Effector memory CD4-positive, alpha-beta T cell (primary cell): ENCODE measurements around the gene DNMBP.
"Not testable (repeated sequence)": the region's sequence is repeated elsewhere in the genome, so short reads cannot be mapped to it uniquely, and the experiment has no call there.

ENCODE experiments used
- DNase-seq, 3 donors: peaks; one replicate each; pipeline ENCODE4 v3.0.0-alpha.2; 2020
- H3K27ac ChIP-seq: 2 replicates; pipeline ENCODE4 v1.7.0; 2013; ENCODE audit warnings: mild to moderate bottlenecking, low read length, moderate library complexity; ENCODE audit not compliant: insufficient read depth, poor library complexity, severe bottlenecking
- H3K27me3 ChIP-seq: replicated peaks from 2 replicates; pipeline ENCODE4 v1.7.0; 2013; ENCODE audit warnings: mild to moderate bottlenecking, low read length; ENCODE audit not compliant: insufficient read depth, control insufficient read depth, poor library complexity, severe bottlenecking
- H3K36me3 ChIP-seq: 2 replicates; pipeline ENCODE4 v1.7.0; 2013; ENCODE audit warnings: mild to moderate bottlenecking, low read length, moderate library complexity; ENCODE audit not compliant: control insufficient read depth, insufficient read depth
- H3K4me1 ChIP-seq: 2 replicates; pipeline ENCODE4 v1.7.0; 2013; ENCODE audit warnings: low read length, mild to moderate bottlenecking; ENCODE audit not compliant: control insufficient read depth, insufficient read depth, poor library complexity, severe bottlenecking
- H3K4me3 ChIP-seq: 2 replicates; pipeline ENCODE4 v1.7.0; 2013; ENCODE audit warnings: low read length, low read depth, mild to moderate bottlenecking; ENCODE audit not compliant: insufficient read depth, poor library complexity, severe bottlenecking
- H3K9me3 ChIP-seq: 2 replicates; pipeline ENCODE4 v1.7.0; 2013; ENCODE audit warnings: mild to moderate bottlenecking, low read length, moderate library complexity; ENCODE audit not compliant: control insufficient read depth

Gene DNMBP

DNA sequence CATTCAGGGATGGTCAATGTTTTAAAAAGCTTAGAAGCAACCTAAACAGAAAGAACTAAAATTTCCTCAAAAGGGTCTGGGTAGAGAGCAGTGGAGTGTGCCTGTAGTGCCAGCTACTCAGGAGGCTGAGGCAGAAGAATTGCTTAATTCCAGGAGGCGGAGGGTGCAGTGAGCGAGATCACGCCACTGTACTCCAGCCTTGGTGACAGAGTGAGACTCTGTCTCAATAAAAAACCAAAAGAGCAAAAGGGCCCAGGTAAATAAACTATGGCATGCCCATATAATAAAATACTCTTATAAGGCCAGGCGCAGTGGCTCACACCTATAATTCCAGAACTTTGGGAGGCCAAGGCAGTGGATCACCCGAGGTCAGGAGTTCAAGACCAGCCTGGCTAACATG is 93.0 kb downstream of the DNMBP start:
- Histone ChIP-seq H3K9me3 (no peaks in the 10 kb centered on the region), H3K4me3 (no peak overlapping the region), H3K36me3 (no peaks in the 10 kb centered on the region), H3K4me1 (no peaks in the 10 kb centered on the region), H3K27me3 (no peaks in the 10 kb centered on the region), H3K27ac (no peak overlapping the region)
- no peak for DNase-seq

DNA sequence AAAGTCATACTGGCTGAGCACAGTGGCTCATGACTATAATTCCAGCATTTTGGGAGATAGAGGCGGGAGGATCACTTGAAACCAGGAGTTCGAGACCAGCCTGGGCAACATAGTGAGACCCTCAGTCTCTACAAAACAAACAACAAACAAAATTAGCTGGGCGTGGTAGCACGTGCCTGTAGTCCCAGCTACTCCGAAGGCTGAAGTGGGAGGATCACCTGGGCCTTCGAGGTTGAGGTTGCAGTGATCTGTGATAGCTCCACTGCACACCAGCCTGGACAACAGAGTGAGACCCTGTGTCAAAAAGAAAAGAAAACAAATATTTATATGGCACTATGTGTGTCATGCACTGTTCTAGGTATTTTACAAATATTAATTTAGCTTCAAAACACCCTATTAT is 94.3 kb downstream of the DNMBP start:
- no peaks in the 10 kb centered on the region for H3K27me3 ChIP-seq
- no peaks in the 10 kb centered on the region for H3K9me3 ChIP-seq
- H3K27ac ChIP-seq, result no peak overlapping the region
- no peak for DNase-seq
- no peaks in the 10 kb centered on the region for H3K4me1 ChIP-seq
- H3K4me3 ChIP-seq, result no peak overlapping the region
- H3K36me3 ChIP-seq, result no peaks in the 10 kb centered on the region

DNA sequence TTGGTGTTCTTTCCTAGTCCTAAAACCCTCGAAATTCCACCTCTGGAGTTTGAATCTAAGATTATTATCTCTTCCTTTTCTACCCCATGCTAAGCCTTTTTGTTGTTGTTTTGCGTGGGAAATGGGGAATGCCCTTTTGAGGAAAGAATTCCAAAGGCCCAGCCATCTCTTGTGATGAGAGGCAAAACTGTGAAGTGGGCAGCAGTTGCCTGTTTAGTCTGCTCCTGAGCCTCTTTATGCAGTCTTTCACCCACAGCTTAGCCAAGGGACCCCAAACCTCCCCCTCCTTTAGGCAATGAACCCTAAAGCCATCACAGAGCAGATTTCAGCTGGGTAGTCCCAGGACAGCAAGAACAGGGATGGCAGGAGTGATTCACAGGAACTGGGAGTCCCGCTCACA is 95.5 kb downstream of the DNMBP start:
- no peaks in the 10 kb centered on the region for H3K36me3 ChIP-seq
- H3K27me3 ChIP-seq, result no peaks in the 10 kb centered on the region
- no peak overlapping the region for H3K27ac ChIP-seq
- H3K4me3 ChIP-seq, result no peak overlapping the region
- no peak for DNase-seq
- no peaks in the 10 kb centered on the region for H3K9me3 ChIP-seq
- H3K4me1 ChIP-seq, result no peaks in the 10 kb centered on the region

DNA sequence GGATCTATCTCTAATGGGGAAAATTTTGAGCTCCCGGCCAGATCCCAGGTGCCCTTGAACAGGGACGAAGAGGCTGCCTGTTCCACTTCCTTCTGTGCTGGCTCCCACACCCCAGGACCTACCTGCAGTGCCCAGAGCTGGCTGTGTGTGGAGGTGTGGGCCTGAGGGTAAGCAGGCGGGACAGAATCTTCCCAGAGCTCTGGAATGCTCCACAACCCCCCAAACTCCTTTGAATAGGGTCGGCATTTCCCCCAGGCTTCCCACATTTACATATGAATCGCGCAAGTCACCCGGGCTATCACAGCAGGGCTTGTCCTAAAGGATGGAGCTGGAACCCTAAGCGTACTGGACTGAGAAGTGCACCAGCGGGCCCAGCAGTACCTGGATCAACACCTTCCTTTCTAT is 95.9 kb downstream of the DNMBP start:
- Histone ChIP-seq H3K36me3 (no peaks in the 10 kb centered on the region), H3K9me3 (no peaks in the 10 kb centered on the region), H3K27ac (no peak overlapping the region), H3K27me3 (no peaks in the 10 kb centered on the region), H3K4me3 (no peak overlapping the region), H3K4me1 (no peaks in the 10 kb centered on the region)
- no peak for DNase-seq

DNA sequence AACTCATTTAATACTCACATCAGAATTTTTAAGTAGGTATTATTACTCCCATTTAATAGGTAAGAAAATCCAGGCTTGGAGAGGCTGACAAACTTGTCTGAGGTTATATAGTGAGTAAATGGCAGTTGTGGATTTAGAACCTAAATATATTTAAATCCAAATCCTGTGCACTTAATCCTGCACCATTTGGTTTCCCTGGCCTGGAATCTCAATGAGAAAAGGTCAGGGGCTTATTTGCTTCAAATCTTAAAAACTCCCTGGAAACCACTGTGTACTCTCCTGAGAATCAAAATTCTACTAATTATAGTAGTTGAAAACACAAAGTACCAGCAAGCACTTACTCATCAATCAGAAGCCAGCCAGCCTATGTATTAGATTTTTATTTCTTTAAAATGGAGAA is 97.7 kb downstream of the DNMBP start:
- no peaks in the 10 kb centered on the region for H3K4me1 ChIP-seq
- H3K27ac ChIP-seq, result no peak overlapping the region
- H3K9me3 ChIP-seq, result no peaks in the 10 kb centered on the region
- no peaks in the 10 kb centered on the region for H3K36me3 ChIP-seq
- no peak for DNase-seq
- no peaks in the 10 kb centered on the region for H3K27me3 ChIP-seq
- no peak overlapping the region for H3K4me3 ChIP-seq

DNA sequence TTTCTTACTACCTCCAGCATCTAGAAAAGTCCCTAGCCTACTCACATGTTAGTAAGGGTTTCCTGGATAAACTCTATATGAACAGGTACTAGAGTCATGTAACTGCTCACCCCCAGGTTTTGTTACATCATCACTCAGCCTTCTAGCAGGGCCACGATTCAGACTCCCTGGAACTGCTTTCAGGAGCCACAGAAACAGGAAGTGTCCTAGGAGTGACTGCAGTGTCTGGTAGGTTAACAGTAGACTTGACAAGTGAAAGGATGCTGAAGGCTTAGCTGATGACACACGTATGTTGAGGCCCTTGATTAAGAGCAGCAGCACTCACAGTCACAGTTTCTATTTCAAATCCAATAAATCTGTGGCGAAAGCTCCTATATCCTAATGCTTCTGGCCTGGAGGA is 101.2 kb downstream of the DNMBP start:
- Histone ChIP-seq H3K4me3 (no peak overlapping the region), H3K4me1 (no peaks in the 10 kb centered on the region), H3K27me3 (no peaks in the 10 kb centered on the region), H3K36me3 (no peaks in the 10 kb centered on the region), H3K9me3 (no peaks in the 10 kb centered on the region), H3K27ac (no peak overlapping the region)
- DNase-seq, result no peak

DNA sequence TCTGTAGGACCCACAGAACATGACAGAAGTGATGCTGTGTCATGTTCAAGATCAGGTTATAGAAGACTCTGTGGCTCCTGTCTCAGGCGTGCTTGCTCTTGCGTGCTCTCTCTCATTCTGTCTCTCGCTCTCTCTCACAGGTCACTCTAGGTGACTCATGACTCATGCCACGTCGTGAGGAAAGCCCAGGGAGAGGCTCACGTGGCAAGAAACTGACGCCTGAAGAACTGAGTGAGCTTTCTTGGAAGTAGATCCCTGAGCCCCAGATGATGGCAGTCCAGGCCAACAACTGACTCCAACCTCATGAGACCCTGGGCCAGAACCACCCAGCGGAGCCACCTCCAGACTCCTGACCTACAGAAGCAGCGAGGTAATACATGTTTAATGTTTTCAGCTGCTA is 103.3 kb downstream of the DNMBP start:
- Histone ChIP-seq H3K4me3 (no peak overlapping the region), H3K27ac (no peak overlapping the region), H3K36me3 (no peaks in the 10 kb centered on the region), H3K4me1 (no peaks in the 10 kb centered on the region), H3K9me3 (no peaks in the 10 kb centered on the region), H3K27me3 (no peaks in the 10 kb centered on the region)
- no peak for DNase-seq

DNA sequence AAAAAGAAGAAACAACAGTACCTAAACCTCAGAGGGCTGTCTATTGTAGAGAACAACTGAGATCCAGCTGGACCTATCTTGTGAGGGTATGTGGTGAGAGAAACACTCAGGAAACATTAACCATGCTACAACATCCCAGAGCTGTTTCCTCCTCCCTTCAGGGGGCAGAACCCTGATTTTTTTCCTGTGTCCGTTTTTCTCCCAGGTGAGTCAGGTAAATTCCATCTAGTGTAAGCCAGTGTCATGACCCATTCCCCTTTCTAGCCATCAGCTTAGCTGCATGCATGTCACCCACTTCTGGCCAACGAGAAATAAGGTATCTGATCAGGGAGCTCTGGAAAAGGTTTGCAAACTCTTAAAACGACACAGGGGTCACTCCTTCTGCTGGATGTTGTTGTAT is 103.8 kb downstream of the DNMBP start:
- H3K27ac ChIP-seq, result no peak overlapping the region
- no peaks in the 10 kb centered on the region for H3K27me3 ChIP-seq
- H3K4me3 ChIP-seq, result no peak overlapping the region
- H3K36me3 ChIP-seq, result no peaks in the 10 kb centered on the region
- DNase-seq, result no peak
- no peaks in the 10 kb centered on the region for H3K4me1 ChIP-seq
- H3K9me3 ChIP-seq, result no peaks in the 10 kb centered on the region

DNA sequence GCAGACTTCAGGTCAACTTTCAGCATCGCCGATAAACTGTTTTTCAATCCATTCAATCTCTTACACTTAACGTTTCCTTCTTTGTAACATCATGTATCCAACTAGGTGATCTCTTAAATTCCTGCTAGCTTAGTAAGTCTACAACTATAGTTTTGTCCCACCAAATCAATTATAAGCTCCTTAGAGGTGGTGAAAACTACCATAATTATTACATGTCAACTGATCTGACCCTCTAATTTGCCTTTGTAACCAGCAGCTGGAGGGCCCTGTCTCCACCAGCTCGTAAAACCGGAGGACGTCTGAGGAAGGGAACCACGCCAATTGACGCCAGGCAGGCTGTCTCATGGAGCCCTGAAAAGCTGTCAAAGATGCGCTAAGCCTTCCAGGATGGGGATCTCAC is 113.9 kb downstream of the DNMBP start:
- H3K27ac ChIP-seq, result no peak overlapping the region
- no peak overlapping the region for H3K4me3 ChIP-seq
- no peaks in the 10 kb centered on the region for H3K4me1 ChIP-seq
- H3K27me3 ChIP-seq, result no peaks in the 10 kb centered on the region
- peaks cover 5% of the 10 kb centered on the region for H3K36me3 ChIP-seq
- no peaks in the 10 kb centered on the region for H3K9me3 ChIP-seq
- no peak for DNase-seq

DNA sequence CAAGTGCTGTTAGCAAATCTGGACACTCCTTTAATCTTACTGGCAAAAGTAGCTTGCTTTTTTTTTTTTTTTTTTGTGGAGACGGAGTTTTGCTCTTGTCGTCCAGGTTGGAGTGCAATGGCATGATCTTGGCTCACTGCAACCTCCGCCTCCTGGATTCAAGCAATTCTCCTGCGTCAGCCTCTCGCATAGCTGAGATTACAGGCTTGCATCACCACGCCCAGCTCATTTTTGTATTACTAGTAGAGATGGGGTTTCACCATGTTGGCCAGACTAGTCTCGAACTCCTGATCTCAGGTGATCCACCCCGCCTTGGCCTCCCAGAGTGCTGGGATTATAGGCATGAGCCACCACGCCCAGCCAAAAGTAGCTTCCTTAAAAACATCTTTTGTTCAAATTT is 114.7 kb downstream of the DNMBP start:
- not testable (repeated sequence) for H3K4me3 ChIP-seq, H3K9me3 ChIP-seq, H3K27ac ChIP-seq, H3K36me3 ChIP-seq, DNase-seq, H3K4me1 ChIP-seq, H3K27me3 ChIP-seq

DNA sequence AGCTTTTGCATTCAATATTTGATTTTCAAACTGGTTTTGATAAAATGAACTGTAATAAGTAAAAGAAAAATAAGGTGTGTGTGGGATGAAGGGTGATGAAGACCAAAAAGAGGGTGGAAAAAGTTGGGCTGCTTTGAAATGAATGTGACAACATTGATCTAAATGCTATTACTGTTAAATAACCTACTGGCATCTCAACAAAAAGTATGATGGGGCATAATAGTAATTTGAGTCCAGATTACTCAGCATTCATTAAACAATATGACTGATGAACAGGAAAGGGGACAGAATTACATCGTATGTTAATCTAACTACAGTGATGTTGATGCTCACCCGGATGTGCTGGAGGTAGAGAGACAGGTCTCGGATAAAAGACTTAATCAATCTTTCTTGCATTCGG is 115.1 kb downstream of the DNMBP start:
- Histone ChIP-seq H3K4me3 (no peak overlapping the region), H3K36me3 (peaks cover 5% of the 10 kb centered on the region), H3K4me1 (no peaks in the 10 kb centered on the region), H3K9me3 (no peaks in the 10 kb centered on the region), H3K27ac (no peak overlapping the region), H3K27me3 (no peaks in the 10 kb centered on the region)
- DNase-seq, result no peak
